K562 (cell line): ENCODE data around the gene LSM12. TPM values are rescaled to one million over a fixed set of nuclear protein-coding genes. Genes with fewer than 3 reads are reported as not detected.

Source experiments
- C11orf30 ChIP-seq: fragments of 450-650 bp; IDR thresholded peaks from 2 replicates; pipeline ENCODE4 v1.6.1; 2016; ENCODE audit warnings: low read depth, mild to moderate bottlenecking
- CHCHD3 ChIP-seq: fragments of 250-450 bp; sonication (Bioruptor Pico); IDR thresholded peaks from 2 replicates; pipeline ENCODE4 v2.1.2; 2022; ENCODE audit warnings: mild to moderate bottlenecking
- FOXK1 ChIP-seq: sonication (generic); formaldehyde crosslinking; IDR thresholded peaks from 2 replicates; pipeline ENCODE4 v1.8.0; 2022; ENCODE audit warnings: missing genetic modification reagents, mild to moderate bottlenecking, borderline replicate concordance
- IRF2 ChIP-seq: sonication (generic); formaldehyde crosslinking; IDR thresholded peaks from 2 replicates; pipeline ENCODE4 v1.8.1; 2022; ENCODE audit warnings: mild to moderate bottlenecking, missing genetic modification reagents
- RHOXF2B ChIP-seq: fragments of 250-450 bp; sonication (Bioruptor Pico); conservative IDR thresholded peaks from 2 replicates; pipeline ENCODE4 v1.5.1; 2021
- STAG1 ChIP-seq: sonication (generic); formaldehyde crosslinking; IDR thresholded peaks from 2 replicates; pipeline ENCODE4 v1.5.0; 2020; ENCODE audit warnings: missing genetic modification reagents, borderline replicate concordance
- TRIM28 ChIP-seq: fragments of 450-650 bp; IDR thresholded peaks from 2 replicates; pipeline ENCODE4 v1.6.1; 2017
- ZC3H8 ChIP-seq: fragments of 450-650 bp; IDR thresholded peaks from 2 replicates; pipeline ENCODE4 v1.6.1; 2017
- ZNF212 ChIP-seq: fragments of 450-650 bp; formaldehyde crosslinking; IDR thresholded peaks from 2 replicates; pipeline ENCODE4 v1.4.0; 2020; ENCODE audit warnings: mild to moderate bottlenecking
- ZNF551 ChIP-seq: fragments of 250-450 bp; sonication (Bioruptor Pico); IDR thresholded peaks from 2 replicates; pipeline ENCODE4 v1.5.0; 2021; ENCODE audit warnings: mild to moderate bottlenecking, moderate library complexity
- ZNF589 ChIP-seq: fragments of 200-800 bp; sonication (Bioruptor generic); IDR thresholded peaks from 2 replicates; pipeline ENCODE4 v1.6.1; 2016; ENCODE audit warnings: low read depth, missing genetic modification characterization, missing compliant biosample characterization
- polyA plus RNA-seq, 8 experiments: library from polyadenylated mRNA; depleted of rRNA in 4 of 8; stranded (reverse) in 5 of 8; unstranded in 3 of 8; fragments of >200 nt; fragmentation: Nextera tagmentation in 2 of 8; fragmentation: Illumina TruSeq in 1 of 8; extraction: Ambion mirVana in 2 of 8; extraction: Trizol in 1 of 8; gene quantifications; 2 replicates each; pipeline versions ENCODE4 v1.2.1 to v1.2.3, GENCODE V29; 2011 to 2014; ENCODE audit warnings: inconsistent platforms in 1 of 8, missing spikeins in 1 of 8
- total RNA-seq, 7 experiments: library from RNA; depleted of rRNA in 6 of 7; stranded (reverse); fragments of >200 nt in 6 of 7; fragmentation: Illumina TruSeq in 2 of 7; extraction: Trizol in 2 of 7; gene quantifications; 2 replicates each; pipeline versions ENCODE4 v1.2.1 to v1.2.3, GENCODE V29; 2011 to 2021; ENCODE audit warnings: low replicate concordance in 1 of 7
- TF ChIP-seq, protein P1 (sequence below): fragments of 250-450 bp; sonication (Bioruptor Pico); IDR thresholded peaks from 2 replicates; pipeline ENCODE4 v1.8.0; 2021; ENCODE audit warnings: moderate library complexity, mild to moderate bottlenecking, inconsistent platforms
- TF ChIP-seq, protein P2 (sequence below): fragments of 250-450 bp; sonication (Bioruptor Pico); IDR thresholded peaks from 2 replicates; pipeline ENCODE4 v1.5.0; 2021; ENCODE audit warnings: mild to moderate bottlenecking, borderline replicate concordance
- TF ChIP-seq, protein P3 (sequence below), 3 experiments: fragments of 200-800 bp in 1 of 3; fragments of 250-450 bp in 1 of 3; fragments of 450-650 bp in 1 of 3; sonication (Bioruptor Pico) in 1 of 3; sonication (Bioruptor generic) in 1 of 3; formaldehyde crosslinking in 1 of 3; IDR thresholded peaks; 2 replicates each; pipeline versions ENCODE4 v1.6.1 to v1.8.0; 2016 to 2022; ENCODE audit warnings: mild to moderate bottlenecking in 2 of 3, missing genetic modification characterization in 2 of 3, missing compliant biosample characterization in 1 of 3, moderate library complexity in 1 of 3
- TF ChIP-seq, protein P4 (sequence below): fragments of 450-650 bp; formaldehyde crosslinking; IDR thresholded peaks from 2 replicates; pipeline ENCODE4 v1.4.0; 2020; ENCODE audit warnings: mild to moderate bottlenecking, mixed read lengths
- TF ChIP-seq, protein P5 (sequence below): sonication (generic); formaldehyde crosslinking; IDR thresholded peaks from 2 replicates; pipeline ENCODE4 v1.8.1; 2023; ENCODE audit warnings: mild to moderate bottlenecking, missing genetic modification reagents

LSM12 gene
- total and polyA plus RNA-seq, 9 of the 15 experiments (the other 6 are each of a cell fraction or from before 2014, with no cell fraction given): 53.0 to 258 (median 89.3) TPM

DNA sequence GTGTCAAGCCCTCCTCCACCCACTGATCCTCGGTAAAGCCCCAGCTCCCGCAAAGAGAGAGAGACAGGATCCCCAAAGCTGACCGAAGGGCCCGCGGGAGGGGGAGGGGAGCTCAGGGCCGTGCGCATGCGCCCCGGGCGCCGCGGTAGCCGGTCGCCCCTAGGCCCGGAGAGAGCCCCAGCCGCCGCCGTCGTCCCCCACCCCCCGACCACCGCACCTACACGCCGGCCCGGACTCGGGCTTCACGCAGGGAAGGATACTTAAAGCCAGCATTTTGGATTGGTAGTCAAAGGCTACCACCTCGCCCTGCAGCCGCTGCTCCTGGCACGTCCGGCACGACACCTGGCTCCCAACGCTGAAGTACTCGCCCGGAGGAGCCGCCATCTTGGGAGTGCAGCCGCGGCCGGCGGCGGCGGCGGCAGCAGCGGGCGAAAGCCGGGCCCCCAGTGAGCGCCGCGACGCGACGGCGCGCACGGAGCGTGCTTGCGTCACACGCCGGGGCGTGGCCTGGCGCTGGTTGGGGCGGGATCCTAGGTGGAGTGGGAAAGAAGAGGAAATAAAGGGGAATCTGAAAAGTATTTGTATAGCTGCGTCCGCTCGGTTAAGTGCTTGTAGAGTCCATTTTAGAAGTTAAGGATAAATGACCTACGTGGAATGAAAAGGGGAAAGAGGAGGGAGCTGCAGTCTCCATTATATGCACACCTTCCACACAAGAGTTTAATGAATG is at the start of gene LSM12 (continued):
- no peak for TF ChIP-seq ZNF551 (CRISPR knock-in tag)
- TF ChIP-seq RHOXF2B (CRISPR knock-in tag): no peak
- TF ChIP-seq, protein P1, sequence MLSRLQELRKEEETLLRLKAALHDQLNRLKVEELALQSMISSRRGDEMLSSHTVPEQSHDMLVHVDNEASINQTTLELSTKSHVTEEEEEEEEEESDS: no peak
- no peak for TF ChIP-seq TRIM28
- TF ChIP-seq CHCHD3: no peak
- no peak for TF ChIP-seq IRF2 (CRISPR knock-in tag)
- TF ChIP-seq ZNF589: no peak
- TF ChIP-seq ZNF212: no peak
- TF ChIP-seq, protein P2, sequence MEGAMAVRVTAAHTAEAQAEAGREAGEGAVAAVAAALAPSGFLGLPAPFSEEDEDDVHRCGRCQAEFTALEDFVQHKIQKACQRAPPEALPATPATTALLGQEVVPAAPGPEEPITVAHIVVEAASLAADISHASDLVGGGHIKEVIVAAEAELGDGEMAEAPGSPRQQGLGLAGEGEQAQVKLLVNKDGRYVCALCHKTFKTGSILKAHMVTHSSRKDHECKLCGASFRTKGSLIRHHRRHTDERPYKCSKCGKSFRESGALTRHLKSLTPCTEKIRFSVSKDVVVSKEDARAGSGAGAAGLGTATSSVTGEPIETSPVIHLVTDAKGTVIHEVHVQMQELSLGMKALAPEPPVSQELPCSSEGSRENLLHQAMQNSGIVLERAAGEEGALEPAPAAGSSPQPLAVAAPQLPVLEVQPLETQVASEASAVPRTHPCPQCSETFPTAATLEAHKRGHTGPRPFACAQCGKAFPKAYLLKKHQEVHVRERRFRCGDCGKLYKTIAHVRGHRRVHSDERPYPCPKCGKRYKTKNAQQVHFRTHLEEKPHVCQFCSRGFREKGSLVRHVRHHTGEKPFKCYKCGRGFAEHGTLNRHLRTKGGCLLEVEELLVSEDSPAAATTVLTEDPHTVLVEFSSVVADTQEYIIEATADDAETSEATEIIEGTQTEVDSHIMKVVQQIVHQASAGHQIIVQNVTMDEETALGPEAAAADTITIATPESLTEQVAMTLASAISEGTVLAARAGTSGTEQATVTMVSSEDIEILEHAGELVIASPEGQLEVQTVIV (CRISPR knock-in tag): no peak
- TF ChIP-seq, protein P3, sequence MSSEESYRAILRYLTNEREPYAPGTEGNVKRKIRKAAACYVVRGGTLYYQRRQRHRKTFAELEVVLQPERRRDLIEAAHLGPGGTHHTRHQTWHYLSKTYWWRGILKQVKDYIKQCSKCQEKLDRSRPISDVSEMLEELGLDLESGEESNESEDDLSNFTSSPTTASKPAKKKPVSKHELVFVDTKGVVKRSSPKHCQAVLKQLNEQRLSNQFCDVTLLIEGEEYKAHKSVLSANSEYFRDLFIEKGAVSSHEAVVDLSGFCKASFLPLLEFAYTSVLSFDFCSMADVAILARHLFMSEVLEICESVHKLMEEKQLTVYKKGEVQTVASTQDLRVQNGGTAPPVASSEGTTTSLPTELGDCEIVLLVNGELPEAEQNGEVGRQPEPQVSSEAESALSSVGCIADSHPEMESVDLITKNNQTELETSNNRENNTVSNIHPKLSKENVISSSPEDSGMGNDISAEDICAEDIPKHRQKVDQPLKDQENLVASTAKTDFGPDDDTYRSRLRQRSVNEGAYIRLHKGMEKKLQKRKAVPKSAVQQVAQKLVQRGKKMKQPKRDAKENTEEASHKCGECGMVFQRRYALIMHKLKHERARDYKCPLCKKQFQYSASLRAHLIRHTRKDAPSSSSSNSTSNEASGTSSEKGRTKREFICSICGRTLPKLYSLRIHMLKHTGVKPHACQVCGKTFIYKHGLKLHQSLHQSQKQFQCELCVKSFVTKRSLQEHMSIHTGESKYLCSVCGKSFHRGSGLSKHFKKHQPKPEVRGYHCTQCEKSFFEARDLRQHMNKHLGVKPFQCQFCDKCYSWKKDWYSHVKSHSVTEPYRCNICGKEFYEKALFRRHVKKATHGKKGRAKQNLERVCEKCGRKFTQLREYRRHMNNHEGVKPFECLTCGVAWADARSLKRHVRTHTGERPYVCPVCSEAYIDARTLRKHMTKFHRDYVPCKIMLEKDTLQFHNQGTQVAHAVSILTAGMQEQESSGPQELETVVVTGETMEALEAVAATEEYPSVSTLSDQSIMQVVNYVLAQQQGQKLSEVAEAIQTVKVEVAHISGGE (CRISPR knock-in tag; IDR thresholded peaks at IDR 0.05): no peak; a peak in 1 of 6 replicates
- TF ChIP-seq STAG1 (CRISPR knock-in tag): no peak
- TF ChIP-seq, protein P4, sequence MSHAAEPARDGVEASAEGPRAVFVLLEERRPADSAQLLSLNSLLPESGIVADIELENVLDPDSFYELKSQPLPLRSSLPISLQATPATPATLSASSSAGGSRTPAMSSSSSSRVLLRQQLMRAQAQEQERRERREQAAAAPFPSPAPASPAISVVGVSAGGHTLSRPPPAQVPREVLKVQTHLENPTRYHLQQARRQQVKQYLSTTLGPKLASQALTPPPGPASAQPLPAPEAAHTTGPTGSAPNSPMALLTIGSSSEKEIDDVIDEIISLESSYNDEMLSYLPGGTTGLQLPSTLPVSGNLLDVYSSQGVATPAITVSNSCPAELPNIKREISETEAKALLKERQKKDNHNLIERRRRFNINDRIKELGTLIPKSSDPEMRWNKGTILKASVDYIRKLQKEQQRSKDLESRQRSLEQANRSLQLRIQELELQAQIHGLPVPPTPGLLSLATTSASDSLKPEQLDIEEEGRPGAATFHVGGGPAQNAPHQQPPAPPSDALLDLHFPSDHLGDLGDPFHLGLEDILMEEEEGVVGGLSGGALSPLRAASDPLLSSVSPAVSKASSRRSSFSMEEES: no peak
- TF ChIP-seq C11orf30: no peak
- no peak for TF ChIP-seq ZC3H8
- no peak for TF ChIP-seq FOXK1
- TF ChIP-seq, protein P5, sequence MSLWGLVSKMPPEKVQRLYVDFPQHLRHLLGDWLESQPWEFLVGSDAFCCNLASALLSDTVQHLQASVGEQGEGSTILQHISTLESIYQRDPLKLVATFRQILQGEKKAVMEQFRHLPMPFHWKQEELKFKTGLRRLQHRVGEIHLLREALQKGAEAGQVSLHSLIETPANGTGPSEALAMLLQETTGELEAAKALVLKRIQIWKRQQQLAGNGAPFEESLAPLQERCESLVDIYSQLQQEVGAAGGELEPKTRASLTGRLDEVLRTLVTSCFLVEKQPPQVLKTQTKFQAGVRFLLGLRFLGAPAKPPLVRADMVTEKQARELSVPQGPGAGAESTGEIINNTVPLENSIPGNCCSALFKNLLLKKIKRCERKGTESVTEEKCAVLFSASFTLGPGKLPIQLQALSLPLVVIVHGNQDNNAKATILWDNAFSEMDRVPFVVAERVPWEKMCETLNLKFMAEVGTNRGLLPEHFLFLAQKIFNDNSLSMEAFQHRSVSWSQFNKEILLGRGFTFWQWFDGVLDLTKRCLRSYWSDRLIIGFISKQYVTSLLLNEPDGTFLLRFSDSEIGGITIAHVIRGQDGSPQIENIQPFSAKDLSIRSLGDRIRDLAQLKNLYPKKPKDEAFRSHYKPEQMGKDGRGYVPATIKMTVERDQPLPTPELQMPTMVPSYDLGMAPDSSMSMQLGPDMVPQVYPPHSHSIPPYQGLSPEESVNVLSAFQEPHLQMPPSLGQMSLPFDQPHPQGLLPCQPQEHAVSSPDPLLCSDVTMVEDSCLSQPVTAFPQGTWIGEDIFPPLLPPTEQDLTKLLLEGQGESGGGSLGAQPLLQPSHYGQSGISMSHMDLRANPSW: peak; percentile 48; the same call in 1 of the 2 replicates
